HL-60 (cell line): Measurements from ENCODE around the gene BACH1.

Experiments used
- CTCF ChIP-seq: IDR thresholded peaks from one replicate; pipeline ENCODE4 v1.5.1; 2011; ENCODE audit warnings: low read length, control low read depth, inconsistent platforms; ENCODE audit not compliant: insufficient read depth
- GABPA ChIP-seq: IDR thresholded peaks from 2 replicates; pipeline ENCODE4 v1.6.1; 2012; ENCODE audit warnings: low read depth
- REST ChIP-seq: IDR thresholded peaks from 2 replicates; pipeline ENCODE4 v1.6.1; 2012; ENCODE audit warnings: low read depth; ENCODE audit not compliant: insufficient replicate concordance

GRCh38 chr21:29330797-29331196 is 32.1 kb downstream of the BACH1 start:
- TF ChIP-seq CTCF, result no peak
- no peak for TF ChIP-seq REST
- TF ChIP-seq GABPA, result no peak
